ENCODE data around the gene TTLL12. TPM values are rescaled to one million over a fixed set of nuclear protein-coding genes. Genes with fewer than 3 reads are reported as not detected.

TTLL12 gene
- total RNA-seq, 2 donors from 2014 or later = 22.4 to 23.2 TPM

- no peak overlapping the region for H3K27ac ChIP-seq
Measured at GRCh38 chr22:43171607-43172006, 15.3 kb downstream of the TTLL12 start.

DNA sequence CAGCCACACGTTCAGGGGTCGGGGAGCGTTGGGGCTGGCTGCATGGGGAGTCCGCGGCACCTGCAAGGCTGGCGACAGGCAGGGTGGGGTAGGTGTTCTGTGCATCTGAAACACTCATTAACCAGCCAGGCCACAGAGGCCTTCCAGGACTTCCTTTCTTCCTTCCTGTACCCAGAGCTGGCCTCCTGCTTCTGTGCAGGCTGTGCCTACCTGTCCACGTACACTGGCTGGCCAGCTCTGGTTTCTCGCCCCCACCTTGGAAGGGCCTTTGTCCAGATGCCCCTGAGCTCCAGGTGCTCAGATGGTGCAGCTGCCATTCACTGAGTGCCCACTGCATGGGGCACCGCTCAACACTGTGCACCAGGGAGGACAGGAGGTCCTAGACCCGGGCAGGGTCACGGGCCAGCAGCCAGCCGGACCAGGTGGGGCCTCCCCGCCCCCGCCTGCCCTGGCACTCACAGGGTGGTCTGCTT, 15.9 kb downstream of the TTLL12 start:
- no peak for TF ChIP-seq CTCF (IDR thresholded peaks at IDR 0.05)
- no peaks in the 10 kb centered on the region for H3K27me3 ChIP-seq (replicated peaks; ENCODE audit: insufficient read depth)
- peaks cover 46% of the 10 kb centered on the region for H3K36me3 ChIP-seq
- no peaks in the 10 kb centered on the region for H3K4me1 ChIP-seq (ENCODE audit: control insufficient read depth in 1 of 2, low read depth in 2 of 2)
- DNase-seq (ENCODE audit: low spot score) (no peak), ATAC-seq (ENCODE audit: insufficient number of reproducible peaks, low FRiP score, low read depth) (no peak)
- no peak overlapping the region for H3K27ac ChIP-seq
- H3K4me3 ChIP-seq = no peak overlapping the region
- no peaks in the 10 kb centered on the region for H3K9me3 ChIP-seq

More at GRCh38 chr22:43171607-43172006, 15.3 kb downstream of the TTLL12 start:
- ATAC-seq (ENCODE audit: insufficient number of reproducible peaks, low FRiP score, low read depth) = no peak
- no peak for DNase-seq (ENCODE audit: low spot score)
- Histone ChIP-seq H3K9me3 (no peaks in the 10 kb centered on the region), H3K27me3 (replicated peaks; ENCODE audit: insufficient read depth) (no peaks in the 10 kb centered on the region), H3K4me3 (no peak overlapping the region), H3K36me3 (peaks cover 46% of the 10 kb centered on the region), H3K4me1 (ENCODE audit: control insufficient read depth in 1 of 2, low read depth in 2 of 2) (no peaks in the 10 kb centered on the region)
- no peak for TF ChIP-seq CTCF (IDR thresholded peaks at IDR 0.05)

GRCh38 chr22:43170131-43170480, 16.8 kb downstream of the TTLL12 start:
- no peak for DNase-seq (ENCODE audit: low spot score)
- Histone ChIP-seq H3K9me3 (no peaks in the 10 kb centered on the region), H3K4me3 (no peak overlapping the region), H3K4me1 (ENCODE audit: control insufficient read depth in 1 of 2, low read depth in 2 of 2) (no peaks in the 10 kb centered on the region), H3K27ac (no peak overlapping the region), H3K36me3 (peaks cover 38% of the 10 kb centered on the region), H3K27me3 (replicated peaks; ENCODE audit: insufficient read depth) (no peaks in the 10 kb centered on the region)
- no peak for ATAC-seq (ENCODE audit: insufficient number of reproducible peaks, low FRiP score, low read depth)
- no peak for TF ChIP-seq CTCF (IDR thresholded peaks at IDR 0.05)

DNA sequence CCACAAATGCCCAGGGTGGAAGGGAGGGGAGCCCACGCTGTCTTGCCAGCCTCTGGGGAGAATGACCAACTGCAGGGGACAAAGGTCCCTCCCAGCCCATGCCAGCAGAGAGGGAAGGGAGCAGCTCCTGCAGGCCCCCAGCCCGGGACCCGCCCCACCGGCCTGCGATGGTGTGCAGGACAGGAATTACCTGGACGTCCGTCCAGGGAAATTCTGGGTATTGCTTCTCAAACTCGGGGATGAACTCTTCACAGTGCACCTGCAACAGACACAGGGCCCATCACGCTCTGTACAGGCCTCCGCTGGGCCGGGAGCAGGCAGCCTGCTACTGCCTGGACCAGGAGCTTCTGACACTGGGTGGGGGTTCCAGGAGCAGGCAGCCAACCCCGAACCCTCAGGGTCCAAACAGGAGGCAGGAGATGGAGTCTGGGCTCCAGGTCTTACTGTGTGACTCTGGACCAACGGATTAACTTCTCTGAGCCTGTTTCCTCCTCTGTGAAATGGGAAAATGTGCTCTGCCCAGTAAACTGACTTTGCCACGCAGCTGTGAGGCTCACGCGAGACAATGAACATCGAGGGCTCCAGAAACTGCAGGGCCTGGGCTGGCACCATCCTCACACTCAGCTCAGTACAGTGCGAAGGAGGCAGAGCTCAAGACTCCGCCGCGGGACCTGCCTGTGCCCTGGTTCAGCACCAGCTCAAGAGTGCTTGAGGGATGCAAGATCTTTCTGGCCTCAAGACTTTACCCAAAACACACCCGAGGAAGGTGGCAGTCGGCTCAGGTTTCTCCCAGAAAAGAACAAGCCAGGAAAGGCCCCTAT, 17.4 kb downstream of the TTLL12 start:
- H3K27me3 ChIP-seq (replicated peaks; ENCODE audit: insufficient read depth) = no peaks in the 10 kb centered on the region
- no peak overlapping the region for H3K4me3 ChIP-seq
- peaks cover 33% of the 10 kb centered on the region for H3K36me3 ChIP-seq
- H3K9me3 ChIP-seq = no peaks in the 10 kb centered on the region
- no peak for TF ChIP-seq CTCF (IDR thresholded peaks at IDR 0.05)
- no peaks in the 10 kb centered on the region for H3K4me1 ChIP-seq (ENCODE audit: control insufficient read depth in 1 of 2, low read depth in 2 of 2)
- H3K27ac ChIP-seq = no peak overlapping the region
- ATAC-seq (ENCODE audit: insufficient number of reproducible peaks, low FRiP score, low read depth) = no peak
- DNase-seq (ENCODE audit: low spot score) = no peak

- DNase-seq (ENCODE audit: low spot score) (no peak), ATAC-seq (ENCODE audit: insufficient number of reproducible peaks, low FRiP score, low read depth) (no peak)
- no peak overlapping the region for H3K4me3 ChIP-seq
- H3K27me3 ChIP-seq (replicated peaks; ENCODE audit: insufficient read depth) = no peaks in the 10 kb centered on the region
- no peaks in the 10 kb centered on the region for H3K9me3 ChIP-seq
- no peak for TF ChIP-seq CTCF (IDR thresholded peaks at IDR 0.05)
- H3K27ac ChIP-seq = peak overlapping the region; percentile 7 to 21
- H3K36me3 ChIP-seq = peaks cover 24% of the 10 kb centered on the region
- H3K4me1 ChIP-seq (ENCODE audit: control insufficient read depth in 1 of 2, low read depth in 2 of 2) = no peaks in the 10 kb centered on the region
Measured at GRCh38 chr22:43168471-43169309, 18.2 kb downstream of the TTLL12 start.

Data from thoracic aorta (tissue), 2 donors.